Thyroid gland (tissue), 4 donors: Measurements from ENCODE around the gene XPNPEP1.
"Not testable (repeated sequence)": the region's sequence is repeated elsewhere in the genome, so short reads cannot be mapped to it uniquely, and the experiment has no call there.

Experiments
- CTCF ChIP-seq, 6 experiments: fragments of 200-600 bp in 3 of 6; fragments of 450-650 bp in 3 of 6; sonication (generic) in 3 of 6; IDR thresholded peaks; one replicate each; pipeline ENCODE4 v1.5.1; 2016 to 2019; ENCODE audit warnings: antibody characterized with exemption in 6 of 6, mild to moderate bottlenecking in 2 of 6, inconsistent platforms in 1 of 6, moderate library complexity in 1 of 6
- POLR2A ChIP-seq, 2 donors: fragments of 450-650 bp; IDR thresholded peaks; one replicate each; pipeline ENCODE4 v1.6.1; 2017; ENCODE audit warnings: antibody characterized with exemption in 2 of 2, mild to moderate bottlenecking in 2 of 2, moderate library complexity in 1 of 2

- TF ChIP-seq CTCF, POLR2A (IDR thresholded peaks at IDR 0.05): not testable (repeated sequence)
Measured at GRCh38 chr10:109918707-109919106, 4.6 kb downstream of the XPNPEP1 start.
